Duodenal mucosa (tissue), 2 donors: Measurements from ENCODE around the gene DIP2C.

Experiments
- H3K27ac ChIP-seq: one replicate; pipeline ENCODE4 v1.7.0; 2013; ENCODE audit warnings: low read depth, low read length
- H3K27me3 ChIP-seq, 2 donors: one replicate each; pipeline ENCODE4 v1.7.0; 2013; ENCODE audit warnings: low read length in 2 of 2, control low read depth in 1 of 2; ENCODE audit not compliant: insufficient read depth in 2 of 2, control insufficient read depth in 1 of 2
- H3K36me3 ChIP-seq, 2 donors: one replicate each; pipeline ENCODE4 v1.7.0; 2013; ENCODE audit warnings: low read length in 2 of 2, control low read depth in 1 of 2; ENCODE audit not compliant: insufficient read depth in 2 of 2, control insufficient read depth in 1 of 2
- H3K4me1 ChIP-seq, 2 donors: one replicate each; pipeline ENCODE4 v1.7.0; 2013; ENCODE audit warnings: low read length in 2 of 2, control low read depth in 1 of 2; ENCODE audit not compliant: insufficient read depth in 2 of 2, control insufficient read depth in 1 of 2
- H3K4me3 ChIP-seq, 2 donors: one replicate each; pipeline ENCODE4 v1.7.0; 2013; ENCODE audit warnings: low read length in 2 of 2, low read depth in 1 of 2
- H3K9ac ChIP-seq, 2 donors: one replicate each; pipeline ENCODE4 v1.7.0; 2013; ENCODE audit warnings: low read length in 2 of 2, low read depth in 1 of 2
- H3K9me3 ChIP-seq, 2 donors: one replicate each; pipeline ENCODE4 v1.7.0; 2013; ENCODE audit warnings: low read length in 2 of 2, control low read depth in 1 of 2; ENCODE audit not compliant: control insufficient read depth in 1 of 2

The DIP2C gene

GRCh38 chr10:697097-697875 is 7.8 kb upstream of the DIP2C start:
- Histone ChIP-seq H3K27ac (no peak overlapping the region), H3K9ac (no peak overlapping the region), H3K4me3 (no peak overlapping the region), H3K36me3 (no peaks in the 10 kb centered on the region), H3K9me3 (no peaks in the 10 kb centered on the region), H3K4me1 (peaks cover 7 to 9% of the 10 kb centered on the region in 2 donors), H3K27me3 (peaks cover 0 to 12% of the 10 kb centered on the region in 2 donors)

DNA sequence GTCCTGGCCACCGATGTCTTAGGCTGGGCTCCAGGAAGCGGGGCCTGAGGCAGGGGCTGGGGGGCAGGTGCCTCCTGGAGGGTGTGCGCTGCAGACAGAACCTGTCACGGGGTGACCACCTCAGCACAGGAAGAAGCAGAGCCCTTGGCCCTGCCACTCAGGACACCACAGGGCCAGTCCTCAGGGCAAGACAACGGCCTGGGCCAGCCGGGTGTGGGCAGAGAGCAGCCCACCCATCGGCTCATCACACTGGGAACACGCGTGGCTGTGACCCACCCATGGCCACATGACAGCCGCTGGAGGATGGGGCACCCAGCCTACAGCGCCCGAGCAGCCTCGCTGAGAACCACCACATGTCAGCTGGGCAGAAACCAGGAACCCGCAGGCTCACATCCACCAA is 5.9 kb upstream of the DIP2C start:
- Histone ChIP-seq H3K27ac (no peak overlapping the region), H3K9ac (no peak overlapping the region), H3K4me1 (peaks cover 7 to 9% of the 10 kb centered on the region in 2 donors), H3K4me3 (no peak overlapping the region), H3K36me3 (no peaks in the 10 kb centered on the region), H3K9me3 (no peaks in the 10 kb centered on the region), H3K27me3 (peaks cover 0 to 11% of the 10 kb centered on the region in 2 donors)

GRCh38 chr10:693506-693905 is 4.0 kb upstream of the DIP2C start:
- Histone ChIP-seq H3K4me1 (peaks cover 9 to 11% of the 10 kb centered on the region in 2 donors), H3K27ac (no peak overlapping the region), H3K27me3 (peaks cover 0 to 7% of the 10 kb centered on the region in 2 donors)

DNA sequence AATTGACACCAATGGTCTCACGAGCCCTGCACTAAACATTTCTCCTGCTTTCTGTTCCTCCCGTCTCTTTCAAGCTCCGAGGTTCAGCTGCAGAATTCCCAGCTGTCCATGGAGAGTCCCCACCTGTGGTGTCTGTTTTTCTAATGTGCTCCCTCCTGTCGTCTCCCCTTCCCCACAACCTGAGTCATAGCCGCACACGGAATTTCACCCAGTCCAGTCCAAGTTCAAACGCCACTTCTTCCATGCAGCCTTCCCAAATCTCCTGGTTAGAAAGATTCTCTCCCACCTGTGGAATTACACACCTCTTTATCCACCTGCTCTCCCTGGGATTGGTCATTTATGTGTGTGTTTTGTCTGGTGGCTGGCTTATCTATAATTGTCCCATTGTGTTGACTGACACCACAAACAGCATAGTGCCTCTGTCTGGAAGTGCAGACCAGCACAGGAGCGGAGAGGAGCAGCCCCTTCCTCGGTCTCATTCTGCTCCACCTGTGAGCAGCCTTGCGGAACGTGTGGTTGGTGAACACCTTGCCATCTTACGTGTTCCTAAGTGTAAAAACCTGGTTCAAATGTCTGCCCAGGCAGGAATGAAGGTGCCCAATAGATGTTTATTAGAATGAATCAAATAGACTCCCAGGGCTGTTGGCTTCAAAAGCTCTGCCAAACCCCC is 3.3 kb upstream of the DIP2C start:
- Histone ChIP-seq H3K9ac (no peak overlapping the region), H3K27me3 (peaks cover 0 to 7% of the 10 kb centered on the region in 2 donors), H3K4me1 (peaks cover 13 to 16% of the 10 kb centered on the region in 2 donors), H3K36me3 (no peaks in the 10 kb centered on the region), H3K27ac (no peak overlapping the region), H3K4me3 (no peak overlapping the region), H3K9me3 (no peaks in the 10 kb centered on the region)

More at GRCh38 chr10:693506-693905, 4.0 kb upstream of the DIP2C start:
- Histone ChIP-seq H3K36me3 (no peaks in the 10 kb centered on the region), H3K9me3 (no peaks in the 10 kb centered on the region), H3K9ac (no peak overlapping the region), H3K4me3 (peak overlapping the region in 1 of 2 donors; percentile 24)

DNA sequence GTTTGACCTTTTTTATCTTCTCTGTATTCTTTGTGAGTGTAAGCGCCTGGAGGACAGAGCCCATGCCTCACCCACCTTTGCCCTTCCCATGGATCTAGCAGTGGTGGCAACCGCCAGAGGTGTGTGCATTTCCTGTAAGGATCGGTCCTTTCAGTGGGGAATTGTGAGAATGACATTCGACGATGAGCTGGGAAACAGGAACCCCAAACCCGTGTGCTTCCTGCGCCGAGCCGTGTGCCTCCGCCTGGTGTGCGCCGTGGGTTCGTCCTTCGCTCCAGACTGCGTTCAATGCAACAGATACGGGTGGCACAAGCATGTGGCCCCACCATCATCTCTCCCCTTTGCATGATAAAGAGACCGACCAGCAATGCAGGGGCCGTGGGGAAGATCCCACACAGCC is 1.7 kb upstream of the DIP2C start:
- no peaks in the 10 kb centered on the region for H3K36me3 ChIP-seq
- peaks cover 13 to 16% of the 10 kb centered on the region in 2 donors for H3K4me1 ChIP-seq
- no peak overlapping the region for H3K4me3 ChIP-seq
- peaks cover 0 to 7% of the 10 kb centered on the region in 2 donors for H3K27me3 ChIP-seq
- H3K27ac ChIP-seq, result no peak overlapping the region
- no peak overlapping the region for H3K9ac ChIP-seq
- H3K9me3 ChIP-seq, result no peaks in the 10 kb centered on the region

GRCh38 chr10:690372-691161 is 1.1 kb upstream of the DIP2C start:
- peak overlapping the region in 1 of 2 donors; percentile 38 for H3K9ac ChIP-seq

DNA sequence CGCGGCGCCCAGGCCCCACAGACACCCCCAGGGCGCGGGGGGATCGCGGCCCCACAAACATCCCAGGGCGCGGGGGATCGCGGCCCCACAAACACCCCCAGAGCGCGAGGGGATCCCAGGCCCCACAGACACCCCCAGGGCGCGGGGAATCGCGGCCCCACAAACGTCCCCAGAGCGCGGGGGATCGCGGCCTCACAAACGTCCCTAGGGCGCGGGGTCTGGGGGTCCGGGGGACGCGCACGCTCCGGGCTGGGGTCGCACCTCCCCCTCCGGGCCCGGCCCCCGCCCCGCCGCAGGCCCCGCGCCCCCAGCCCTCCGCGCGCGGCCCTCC is 382 bp downstream of the DIP2C start:
- no peaks in the 10 kb centered on the region for H3K27me3 ChIP-seq
- peaks cover 13 to 16% of the 10 kb centered on the region in 2 donors for H3K4me1 ChIP-seq
- peak overlapping the region; percentile 78 for H3K27ac ChIP-seq
- H3K9ac ChIP-seq, result peak overlapping the region in 1 of 2 donors; percentile 70
- no peaks in the 10 kb centered on the region for H3K36me3 ChIP-seq
- H3K9me3 ChIP-seq, result no peaks in the 10 kb centered on the region
- H3K4me3 ChIP-seq, result peak overlapping the region; percentile 71 to 73

More at GRCh38 chr10:690372-691161, 1.1 kb upstream of the DIP2C start:
- Histone ChIP-seq H3K4me3 (peak overlapping the region; percentile 54 to 61), H3K36me3 (no peaks in the 10 kb centered on the region), H3K9me3 (no peaks in the 10 kb centered on the region), H3K27me3 (peaks cover 0 to 4% of the 10 kb centered on the region in 2 donors), H3K27ac (peak overlapping the region; percentile 61), H3K4me1 (peaks cover 13 to 16% of the 10 kb centered on the region in 2 donors)

GRCh38 chr10:688312-689120 is 952 bp downstream of the DIP2C start:
- H3K4me1 ChIP-seq, result peaks cover 8 to 11% of the 10 kb centered on the region in 2 donors
- H3K27ac ChIP-seq, result peak overlapping the region; percentile 32

DNA sequence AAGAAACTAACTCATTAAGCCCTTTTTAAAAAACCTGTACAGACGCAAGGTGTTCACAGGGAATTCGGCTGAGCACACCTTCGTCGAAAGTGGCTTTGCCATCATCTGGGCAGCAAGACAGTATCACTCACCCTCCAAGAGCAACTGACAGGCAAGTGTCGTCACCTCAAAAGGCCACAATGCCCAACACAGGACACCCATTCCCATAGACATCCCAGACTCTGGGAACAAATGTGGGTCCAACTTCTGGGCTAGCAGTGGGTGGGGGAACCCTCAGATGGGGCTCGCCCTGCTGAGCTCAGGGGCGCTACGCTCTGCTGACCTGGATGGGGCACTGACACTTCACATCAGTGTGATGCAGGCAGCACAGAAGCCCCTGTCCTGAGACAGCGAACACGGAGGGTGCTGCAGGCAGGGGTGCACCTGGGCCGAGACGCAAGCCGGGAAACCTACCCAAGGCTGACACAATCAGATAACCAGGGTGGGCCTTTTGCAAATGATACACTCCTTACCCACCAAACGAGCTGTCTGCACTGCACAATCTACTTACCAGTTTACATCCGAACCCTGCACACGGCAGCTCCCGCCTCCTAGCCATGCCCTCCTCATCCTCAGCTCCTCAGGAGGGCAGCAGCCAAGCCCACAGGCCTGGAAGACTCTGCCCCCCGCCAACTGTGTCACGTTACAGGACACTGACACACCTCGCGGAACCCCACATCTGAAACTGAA is 1.7 kb downstream of the DIP2C start:
- Histone ChIP-seq H3K27me3 (no peaks in the 10 kb centered on the region), H3K27ac (no peak overlapping the region), H3K4me1 (peaks cover 4 to 9% of the 10 kb centered on the region in 2 donors), H3K4me3 (peak overlapping the region in 1 of 2 donors; percentile 71), H3K9me3 (no peaks in the 10 kb centered on the region), H3K36me3 (no peaks in the 10 kb centered on the region), H3K9ac (peak overlapping the region in 1 of 2 donors; percentile 70)

More at GRCh38 chr10:688312-689120, 952 bp downstream of the DIP2C start:
- Histone ChIP-seq H3K36me3 (no peaks in the 10 kb centered on the region), H3K9me3 (no peaks in the 10 kb centered on the region), H3K27me3 (no peaks in the 10 kb centered on the region), H3K9ac (peak overlapping the region; percentile 63 to 70), H3K4me3 (peak overlapping the region; percentile 71 to 73)
